HL-60 (cell line): ENCODE data around the gene PCNX3.

Source experiments
- CTCF ChIP-seq: IDR thresholded peaks from one replicate; pipeline ENCODE4 v1.5.1; 2011; ENCODE audit warnings: low read length, control low read depth, inconsistent platforms; ENCODE audit not compliant: insufficient read depth
- POLR2AphosphoS5 ChIP-seq: IDR thresholded peaks from 2 replicates; pipeline ENCODE4 v1.6.1; 2012; ENCODE audit warnings: low read depth

GRCh38 chr11:65661599-65662246, 46.1 kb downstream of the PCNX3 start:
- no peak for TF ChIP-seq CTCF
- TF ChIP-seq POLR2AphosphoS5: no peak
